ENCODE results near the gene CREB5. TPM values are rescaled to one million over a fixed set of nuclear protein-coding genes. Genes with fewer than 3 reads are reported as not detected.
A peak's percentile ranks its signal among the peaks of the same experiment; 100 is the strongest.
"Not testable (repeated sequence)": the region's sequence is repeated elsewhere in the genome, so short reads cannot be mapped to it uniquely, and the experiment has no call there.

Gene CREB5
- total RNA-seq, 1 donor from 2014 or later, result 52.7 TPM

- DNase-seq, result peak; percentile 75
These were observed 403.1 kb downstream of the CREB5 start for GRCh38 chr7:28815369-28815927.

- no peak for DNase-seq
These were observed 403.6 kb downstream of the CREB5 start for GRCh38 chr7:28815928-28816373.

- DNase-seq, result no peak
These were observed 406.7 kb downstream of the CREB5 start for GRCh38 chr7:28818996-28819395.

GRCh38 chr7:28823582-28823981 lies 411.3 kb downstream of the CREB5 start:
- DNase-seq, result no peak

- DNase-seq, result not testable (repeated sequence)
These were observed 413.6 kb downstream of the CREB5 start for GRCh38 chr7:28825817-28826448.

- DNase-seq, result no peak
These were observed 418.5 kb downstream of the CREB5 start for GRCh38 chr7:28830846-28831245.

- DNase-seq, result no peak
These were observed 420.4 kb downstream of the CREB5 start for GRCh38 chr7:28832669-28833068.

GRCh38 chr7:28835800-28836199 lies 423.5 kb downstream of the CREB5 start:
- no peak for DNase-seq

GRCh38 chr7:28836716-28837115 lies 424.4 kb downstream of the CREB5 start:
- DNase-seq, result no peak

- no peak for DNase-seq
These were observed 424.9 kb downstream of the CREB5 start for GRCh38 chr7:28837216-28837615.

GRCh38 chr7:28840592-28840995 lies 428.3 kb downstream of the CREB5 start:
- DNase-seq, result no peak

- DNase-seq, result no peak
These were observed 429.4 kb downstream of the CREB5 start for GRCh38 chr7:28841766-28842165.

- DNase-seq, result no peak
These were observed 430.5 kb downstream of the CREB5 start for GRCh38 chr7:28842769-28843295.

- no peak for DNase-seq
These were observed 432.8 kb downstream of the CREB5 start for GRCh38 chr7:28845106-28845505.

- no peak for DNase-seq
These were observed 434.9 kb downstream of the CREB5 start for GRCh38 chr7:28847176-28847575.

- DNase-seq, result no peak
These were observed 435.4 kb downstream of the CREB5 start for GRCh38 chr7:28847681-28848080.

GRCh38 chr7:28848906-28849305 lies 436.6 kb downstream of the CREB5 start:
- no peak for DNase-seq

- no peak for DNase-seq
These were observed 438.4 kb downstream of the CREB5 start for GRCh38 chr7:28850699-28851098.

- DNase-seq, result peak; percentile 29
These were observed 440.8 kb downstream of the CREB5 start for GRCh38 chr7:28853150-28853549.

- DNase-seq, result peak; percentile 41
These were observed 441.8 kb downstream of the CREB5 start for GRCh38 chr7:28853834-28854749.

- DNase-seq, result peak; percentile 41
These were observed 442.4 kb downstream of the CREB5 start for GRCh38 chr7:28854750-28855074.

GRCh38 chr7:28855538-28856217 lies 443.4 kb downstream of the CREB5 start:
- no peak for DNase-seq

- no peak for DNase-seq
These were observed 444.3 kb downstream of the CREB5 start for GRCh38 chr7:28856656-28857055.
